Measurements from ENCODE around the gene CCDC172. TPM values are rescaled to one million over a fixed set of nuclear protein-coding genes. Genes with fewer than 3 reads are reported as not detected.

CCDC172 gene, protein sequence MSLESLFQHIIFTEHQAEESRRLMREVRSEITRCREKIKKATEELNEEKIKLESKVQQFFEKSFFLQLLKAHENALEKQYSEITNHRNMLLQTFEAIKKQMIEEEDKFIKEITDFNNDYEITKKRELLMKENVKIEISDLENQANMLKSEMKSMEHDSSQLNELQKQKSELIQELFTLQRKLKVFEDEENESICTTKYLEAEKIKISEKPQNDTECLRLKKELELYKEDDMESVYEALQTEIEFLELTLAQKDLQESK
- not detected in 2 replicates for total RNA-seq
- not detected for total RNA-seq (2013)
- not detected in 2 replicates for polyA plus RNA-seq
- polyA minus RNA-seq: not detected in 2 replicates

- H3K4me3 Mint-ChIP-seq: no peak within 1 kb of the TSS
- Histone ChIP-seq H3K4me1 (ENCODE audit: control insufficient read depth in 2 of 2, insufficient read depth in 2 of 2, low read length in 2 of 2) (no peaks in the 10 kb centered on the region), H3K4me2 (replicated peaks; ENCODE audit: low read depth, low read length, poor library complexity, severe bottlenecking) (no peak within 1 kb of the TSS), H3K79me2 (ENCODE audit: control insufficient read depth, insufficient read depth, low read length) (no peaks in the 10 kb centered on the region), H3K4me3 (ENCODE audit: control extremely low read depth in 1 of 5, extremely low read depth in 1 of 5, insufficient read depth in 1 of 5, low read depth in 2 of 5, low read length in 4 of 5) (no peak within 1 kb of the TSS), H3K36me3 (replicated peaks in 1 of 2; ENCODE audit: control extremely low read depth in 1 of 2, control insufficient read depth in 1 of 2, extremely low read depth in 1 of 2, insufficient read depth in 2 of 2, low read length in 1 of 2) (no peaks in the 10 kb centered on the region), H2AFZ (ENCODE audit: insufficient read depth, low read depth, low read length, poor library complexity, severe bottlenecking) (no peak within 1 kb of the TSS), H3K9me3 (ENCODE audit: control extremely low read depth in 1 of 3, control insufficient read depth in 2 of 3, insufficient read depth in 1 of 3, low read length in 2 of 3) (peaks cover 0 to 7% (median 0%) of the 10 kb centered on the region in 3 donors), H3K9ac (ENCODE audit: low read length) (no peak within 1 kb of the TSS), H4K20me1 (ENCODE audit: control insufficient read depth, insufficient read depth, low read length, poor library complexity, severe bottlenecking) (no peaks in the 10 kb centered on the region), H3K27me3 (replicated peaks in 1 of 4; ENCODE audit: control extremely low read depth in 1 of 4, control insufficient read depth in 3 of 4, insufficient read depth in 4 of 4, low read length in 3 of 4) (no peaks in the 10 kb centered on the region), H3K27ac (ENCODE audit: low read length in 2 of 2) (no peak within 1 kb of the TSS)
- no peaks in the 10 kb centered on the region for H3K4me1 Mint-ChIP-seq
- no peak within 1 kb of the TSS for H3K27ac Mint-ChIP-seq
- no peaks in the 10 kb centered on the region for H3K9me3 Mint-ChIP-seq (ENCODE audit: insufficient read depth)
- ChIA-PET POLR2A (no interaction called here), CTCF (no interaction called here)
- TF ChIP-seq, protein P1, sequence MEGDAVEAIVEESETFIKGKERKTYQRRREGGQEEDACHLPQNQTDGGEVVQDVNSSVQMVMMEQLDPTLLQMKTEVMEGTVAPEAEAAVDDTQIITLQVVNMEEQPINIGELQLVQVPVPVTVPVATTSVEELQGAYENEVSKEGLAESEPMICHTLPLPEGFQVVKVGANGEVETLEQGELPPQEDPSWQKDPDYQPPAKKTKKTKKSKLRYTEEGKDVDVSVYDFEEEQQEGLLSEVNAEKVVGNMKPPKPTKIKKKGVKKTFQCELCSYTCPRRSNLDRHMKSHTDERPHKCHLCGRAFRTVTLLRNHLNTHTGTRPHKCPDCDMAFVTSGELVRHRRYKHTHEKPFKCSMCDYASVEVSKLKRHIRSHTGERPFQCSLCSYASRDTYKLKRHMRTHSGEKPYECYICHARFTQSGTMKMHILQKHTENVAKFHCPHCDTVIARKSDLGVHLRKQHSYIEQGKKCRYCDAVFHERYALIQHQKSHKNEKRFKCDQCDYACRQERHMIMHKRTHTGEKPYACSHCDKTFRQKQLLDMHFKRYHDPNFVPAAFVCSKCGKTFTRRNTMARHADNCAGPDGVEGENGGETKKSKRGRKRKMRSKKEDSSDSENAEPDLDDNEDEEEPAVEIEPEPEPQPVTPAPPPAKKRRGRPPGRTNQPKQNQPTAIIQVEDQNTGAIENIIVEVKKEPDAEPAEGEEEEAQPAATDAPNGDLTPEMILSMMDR (IDR thresholded peaks at IDR 0.05): no peak
- TF ChIP-seq EZH2 (IDR thresholded peaks at IDR 0.05; ENCODE audit: borderline replicate concordance, insufficient read depth, low read depth, low read length, poor library complexity, severe bottlenecking): no peak
- H3K27me3 Mint-ChIP-seq: no peaks in the 10 kb centered on the region
- ATAC-seq (ENCODE audit: low read depth) (no peak), DNase-seq (no peak)
- intact Hi-C loops (cut with micrococcal nuclease): no loop called here
- WGBS (ENCODE audit: insufficient coverage): 86% methylated on average over 20 of the region's 22 CpGs
Measured at GRCh38 chr10:116324227-116324950, at the start of gene CCDC172. CCDC172 (plus strand) TSS chr10:116324448; CDS start chr10:116325012, 564 bp downstream.

GRCh38 chr10:116276981-116277380, 47.3 kb upstream of the CCDC172 start:
- H3K36me3 ChIP-seq (replicated peaks in 1 of 2; ENCODE audit: control extremely low read depth in 1 of 2, control insufficient read depth in 1 of 2, extremely low read depth in 1 of 2, insufficient read depth in 2 of 2, low read length in 1 of 2): no peaks in the 10 kb centered on the region
- H3K27me3 Mint-ChIP-seq: peaks cover 40% of the 10 kb centered on the region
- H3K4me1 ChIP-seq (ENCODE audit: control insufficient read depth in 2 of 2, insufficient read depth in 2 of 2, low read length in 2 of 2): peaks cover 0 to 5% of the 10 kb centered on the region in 2 donors
- DNase-seq (no peak), ATAC-seq (ENCODE audit: low read depth) (no peak)
- no peak overlapping the region for H3K4me2 ChIP-seq (replicated peaks; ENCODE audit: low read depth, low read length, poor library complexity, severe bottlenecking)
- POLR2A ChIA-PET: no interaction called here
- CTCF ChIA-PET: no interaction called here
- WGBS (ENCODE audit: insufficient coverage): 97% methylated on average over 2 of the region's 3 CpGs
- H2AFZ ChIP-seq (ENCODE audit: insufficient read depth, low read depth, low read length, poor library complexity, severe bottlenecking): no peak overlapping the region
- H3K79me2 ChIP-seq (ENCODE audit: control insufficient read depth, insufficient read depth, low read length): no peaks in the 10 kb centered on the region
- no peak overlapping the region for H3K27ac Mint-ChIP-seq
- H3K27me3 ChIP-seq (replicated peaks in 1 of 4; ENCODE audit: control extremely low read depth in 1 of 4, control insufficient read depth in 3 of 4, insufficient read depth in 4 of 4, low read length in 3 of 4): peaks cover 0 to 23% (median 9%) of the 10 kb centered on the region in 4 experiments
- H3K4me3 ChIP-seq (ENCODE audit: control extremely low read depth in 1 of 5, extremely low read depth in 1 of 5, insufficient read depth in 1 of 5, low read depth in 2 of 5, low read length in 4 of 5): no peak overlapping the region
- no peaks in the 10 kb centered on the region for H4K20me1 ChIP-seq (ENCODE audit: control insufficient read depth, insufficient read depth, low read length, poor library complexity, severe bottlenecking)
- no peak for TF ChIP-seq EZH2 (IDR thresholded peaks at IDR 0.05; ENCODE audit: borderline replicate concordance, insufficient read depth, low read depth, low read length, poor library complexity, severe bottlenecking)
- TF ChIP-seq, protein P1 (IDR thresholded peaks at IDR 0.05): no peak
- peaks cover 0 to 6% (median 0%) of the 10 kb centered on the region in 3 donors for H3K9me3 ChIP-seq (ENCODE audit: control extremely low read depth in 1 of 3, control insufficient read depth in 2 of 3, insufficient read depth in 1 of 3, low read length in 2 of 3)
- no peak overlapping the region for H3K27ac ChIP-seq (ENCODE audit: low read length in 2 of 2)
- intact Hi-C loops (cut with micrococcal nuclease): no loop called here
- H3K9ac ChIP-seq (ENCODE audit: low read length): no peak overlapping the region
- no peak overlapping the region for H3K4me3 Mint-ChIP-seq
- no peaks in the 10 kb centered on the region for H3K9me3 Mint-ChIP-seq (ENCODE audit: insufficient read depth)
- peaks cover 9% of the 10 kb centered on the region for H3K4me1 Mint-ChIP-seq
